Activated CD4-positive, alpha-beta T cell treated with anti-CD3 and anti-CD28 coated beads for 24 hours (primary cell): ENCODE results near the gene FOXRED1.

Experiments
- DNase-seq, 2 donors: peaks; one replicate each; pipeline ENCODE4 v3.0.0-alpha.2; 2020; ENCODE audit warnings: low read depth in 2 of 2

The FOXRED1 gene

DNA sequence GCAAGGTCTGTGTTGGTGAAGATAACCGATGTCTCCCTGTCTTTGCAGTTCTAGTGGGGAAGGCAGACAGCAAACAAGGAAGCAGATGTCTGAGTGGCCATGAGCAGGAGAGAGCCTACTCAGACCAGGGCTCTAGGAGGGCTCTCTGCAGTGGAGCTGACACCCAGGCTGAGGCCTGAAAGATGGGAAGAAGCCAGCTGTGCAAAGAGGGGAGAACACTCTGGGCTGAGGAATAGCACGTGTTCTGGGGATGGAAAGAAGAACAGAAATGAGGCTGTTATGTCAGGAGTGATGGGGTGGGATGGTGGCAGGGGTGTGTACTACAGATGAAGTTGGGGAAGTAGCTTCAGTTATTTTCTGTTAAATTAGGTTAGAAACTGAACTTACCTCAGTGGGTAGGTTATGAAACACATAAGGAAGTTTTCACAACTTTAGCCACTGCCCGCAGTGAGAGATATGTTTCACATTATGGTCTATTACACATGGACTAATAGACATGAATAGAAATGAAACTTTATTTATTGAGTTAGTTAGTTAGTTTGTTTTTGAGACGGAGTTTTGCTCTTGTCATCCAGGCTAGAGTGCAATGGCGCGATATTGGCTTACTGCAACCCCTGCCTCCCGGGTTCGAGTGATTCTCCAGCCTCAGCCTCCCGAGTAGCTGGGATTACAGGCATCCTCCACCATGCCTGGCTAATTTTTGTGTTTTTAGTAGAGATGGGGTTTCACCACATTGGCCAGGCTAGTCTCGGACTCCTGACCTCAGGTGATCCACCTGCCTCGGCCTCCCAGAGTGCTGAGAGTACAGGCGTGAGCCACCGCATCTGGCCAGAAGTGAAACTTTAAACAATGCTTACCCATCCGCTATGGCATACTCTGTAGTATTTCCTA, 42.7 kb downstream of the FOXRED1 start:
- DNase-seq = no peak

GRCh38 chr11:126312961-126313360, 44.0 kb downstream of the FOXRED1 start:
- no peak for DNase-seq

DNA sequence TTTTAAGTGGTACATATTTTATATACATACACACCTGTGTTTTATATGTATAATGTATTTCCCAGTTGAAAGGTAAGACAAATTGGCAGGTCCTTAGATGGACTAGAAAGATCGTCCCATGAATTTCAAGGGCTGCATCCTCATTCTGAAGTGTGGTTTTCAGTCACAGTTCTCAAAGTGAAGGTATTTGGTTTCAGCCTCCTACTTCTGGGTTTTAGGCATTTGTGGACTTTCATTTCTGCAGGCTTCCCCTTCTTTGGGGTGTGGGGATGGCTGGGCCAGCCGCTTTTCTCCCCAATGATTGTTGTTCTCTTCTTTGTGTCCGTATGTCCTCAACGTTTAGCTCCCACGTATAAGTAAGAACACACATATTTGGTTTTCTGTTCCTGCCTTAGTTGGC, 44.9 kb downstream of the FOXRED1 start:
- no peak for DNase-seq

GRCh38 chr11:126317432-126317755, 48.4 kb downstream of the FOXRED1 start:
- no peak for DNase-seq

GRCh38 chr11:126317756-126318573, 49.0 kb downstream of the FOXRED1 start:
- DNase-seq = no peak

DNA sequence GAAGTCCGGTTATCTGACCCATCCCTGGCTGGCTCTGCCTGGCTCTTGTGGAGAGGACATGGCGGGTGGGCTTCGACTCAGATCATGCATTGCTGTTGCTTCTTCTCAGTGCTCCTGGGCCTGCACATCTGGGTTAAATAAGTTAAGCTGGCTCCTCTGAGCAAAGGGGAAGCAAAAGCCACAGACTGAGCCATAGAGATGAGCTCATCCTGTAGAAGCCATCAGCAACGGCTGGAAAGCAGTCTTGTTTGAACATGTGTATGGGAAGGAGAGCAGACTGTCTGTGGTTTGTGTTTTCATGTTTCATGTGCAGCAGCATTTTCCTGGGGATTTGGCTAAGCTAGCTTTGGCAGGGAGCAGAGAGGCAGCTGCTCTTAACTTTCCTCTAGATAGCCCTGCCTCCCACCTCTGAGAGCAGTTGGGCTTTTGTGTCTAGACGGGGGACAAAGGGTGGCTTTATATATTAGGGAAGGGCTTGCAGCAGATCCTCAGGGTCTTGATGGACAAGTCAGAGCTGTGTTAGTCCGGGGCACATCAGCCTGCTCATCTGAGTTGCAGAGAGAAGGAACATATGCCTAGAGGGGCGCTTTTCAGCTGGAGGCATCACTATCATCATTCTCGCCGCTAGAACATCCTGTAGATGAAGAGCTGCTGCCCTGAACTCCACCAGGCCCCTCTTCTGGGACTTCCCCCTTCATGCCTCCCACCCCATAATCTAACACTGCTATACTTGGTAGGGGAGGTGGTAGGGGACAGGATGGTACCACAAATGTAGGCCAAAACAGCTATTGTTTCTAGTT, 49.8 kb downstream of the FOXRED1 start:
- DNase-seq = no peak

GRCh38 chr11:126319374-126319740, 50.4 kb downstream of the FOXRED1 start:
- DNase-seq = no peak

- DNase-seq = no peak
These were observed 54.0 kb downstream of the FOXRED1 start for GRCh38 chr11:126322996-126323395.

- DNase-seq = no peak
These were observed 58.5 kb downstream of the FOXRED1 start for GRCh38 chr11:126327281-126328000.
